ENCODE data around the gene SLK.

The SLK gene

GRCh38 chr10:103942866-103943265, 24.1 kb upstream of the SLK start:
- DNase-seq = peak; percentile 1

- no peak for DNase-seq
These were observed 19.0 kb upstream of the SLK start for GRCh38 chr10:103947799-103948516.

- no peak for DNase-seq
These were observed 17.2 kb upstream of the SLK start for GRCh38 chr10:103949728-103950127.

- DNase-seq = no peak
These were observed 15.8 kb upstream of the SLK start for GRCh38 chr10:103951183-103951582.

GRCh38 chr10:103951942-103952341, 15.0 kb upstream of the SLK start:
- DNase-seq = no peak

GRCh38 chr10:103954543-103954942, 12.4 kb upstream of the SLK start:
- no peak for DNase-seq

GRCh38 chr10:103958996-103959395, 7.9 kb upstream of the SLK start:
- DNase-seq = peak; percentile 39

GRCh38 chr10:103960103-103960502, 6.8 kb upstream of the SLK start:
- peak; percentile 20 for DNase-seq

- peak; percentile 50 for DNase-seq
These were observed 620 bp downstream of the SLK start for GRCh38 chr10:103967448-103968071.

GRCh38 chr10:103968441-103969391, 1.8 kb downstream of the SLK start:
- peak; percentile 32 for DNase-seq

GRCh38 chr10:103969436-103969835, 2.5 kb downstream of the SLK start:
- DNase-seq = no peak

GRCh38 chr10:103969857-103970627, 3.1 kb downstream of the SLK start:
- no peak for DNase-seq

GRCh38 chr10:103975169-103975568, 8.2 kb downstream of the SLK start:
- no peak for DNase-seq

GRCh38 chr10:103977204-103977603, 10.3 kb downstream of the SLK start:
- DNase-seq = no peak

GRCh38 chr10:103979530-103979929, 12.6 kb downstream of the SLK start:
- DNase-seq = no peak

GRCh38 chr10:103980288-103980906, 13.5 kb downstream of the SLK start:
- no peak for DNase-seq

- DNase-seq = no peak
These were observed 15.7 kb downstream of the SLK start for GRCh38 chr10:103982639-103983038.

GRCh38 chr10:103983367-103983911, 16.5 kb downstream of the SLK start:
- DNase-seq = no peak

- DNase-seq = no peak
These were observed 18.8 kb downstream of the SLK start for GRCh38 chr10:103985726-103986125.

GRCh38 chr10:103986360-103986759, 19.4 kb downstream of the SLK start:
- peak; percentile 15 for DNase-seq

- peak; percentile 17 for DNase-seq
These were observed 23.2 kb downstream of the SLK start for GRCh38 chr10:103990121-103990520.

- DNase-seq = no peak
These were observed 23.6 kb downstream of the SLK start for GRCh38 chr10:103990531-103990930.

Data from inflammatory macrophage treated with lipopolysaccharide for 4 hours (primary cell).